ENCODE data around the gene MXD3. TPM values are rescaled to one million over a fixed set of nuclear protein-coding genes. Genes with fewer than 3 reads are reported as not detected.

The MXD3 gene
- total RNA-seq, 4 donors from 2014 or later, result 0.90 to 7.8 (median 3.5) TPM

- in situ Hi-C loops (cut with MboI; ENCODE audit: low sequenced_read_pairs in 4 of 4) (no loop called here), intact Hi-C loops (cut with DNase I; ENCODE audit: low total_unique reads) (no loop called here)
- no peak for DNase-seq
- ATAC-seq, result peak in 1 of 2 donors; percentile 65
- Histone ChIP-seq H3K27me3 (no peaks in the 10 kb centered on the region), H3K9me3 (no peaks in the 10 kb centered on the region), H3K4me3 (no peak overlapping the region), H3K36me3 (no peaks in the 10 kb centered on the region), H3K27ac (no peak overlapping the region), H3K4me1 (no peaks in the 10 kb centered on the region)
- no peak for TF ChIP-seq POLR2A (IDR thresholded peaks at IDR 0.05)
- TF ChIP-seq CTCF (IDR thresholded peaks at IDR 0.05 in 4 of 5, conservative IDR thresholded peaks at IDR 0.05 in 1 of 5), result no peak
Observed at GRCh38 chr5:177319913-177320588, 8.4 kb upstream of the MXD3 start.

GRCh38 chr5:177317959-177318377 lies 6.3 kb upstream of the MXD3 start:
- TF ChIP-seq CTCF (IDR thresholded peaks at IDR 0.05 in 4 of 5, conservative IDR thresholded peaks at IDR 0.05 in 1 of 5) (peak; percentile 55 to 87 (median 76)), POLR2A (IDR thresholded peaks at IDR 0.05) (no peak)
- intact Hi-C loops (cut with DNase I; ENCODE audit: low total_unique reads) (no loop called here), in situ Hi-C loops (cut with MboI; ENCODE audit: low sequenced_read_pairs in 4 of 4) (no loop called here)
- no peaks in the 10 kb centered on the region for H3K36me3 ChIP-seq
- H3K4me3 ChIP-seq, result no peak overlapping the region
- ATAC-seq, result peak; percentile 55 to 61
- peak; percentile 41 to 64 for DNase-seq
- no peaks in the 10 kb centered on the region for H3K27me3 ChIP-seq
- no peaks in the 10 kb centered on the region for H3K9me3 ChIP-seq
- H3K27ac ChIP-seq, result no peak overlapping the region
- no peaks in the 10 kb centered on the region for H3K4me1 ChIP-seq

GRCh38 chr5:177316005-177316404 lies 4.3 kb upstream of the MXD3 start:
- H3K27me3 ChIP-seq, result no peaks in the 10 kb centered on the region
- H3K4me1 ChIP-seq, result peaks cover 11 to 16% of the 10 kb centered on the region in 2 donors
- TF ChIP-seq CTCF (IDR thresholded peaks at IDR 0.05 in 4 of 5, conservative IDR thresholded peaks at IDR 0.05 in 1 of 5) (no peak), POLR2A (IDR thresholded peaks at IDR 0.05) (no peak)
- no peak for DNase-seq
- no peaks in the 10 kb centered on the region for H3K9me3 ChIP-seq
- no peak overlapping the region for H3K4me3 ChIP-seq
- no peak for ATAC-seq
- H3K27ac ChIP-seq, result no peak overlapping the region
- no peaks in the 10 kb centered on the region for H3K36me3 ChIP-seq
- intact Hi-C loops (cut with DNase I; ENCODE audit: low total_unique reads) (no loop called here), in situ Hi-C loops (cut with MboI; ENCODE audit: low sequenced_read_pairs in 4 of 4) (no loop called here)

GRCh38 chr5:177315411-177315810 lies 3.7 kb upstream of the MXD3 start:
- H3K4me1 ChIP-seq, result peaks cover 15 to 18% of the 10 kb centered on the region in 2 donors
- H3K36me3 ChIP-seq, result no peaks in the 10 kb centered on the region
- TF ChIP-seq POLR2A (IDR thresholded peaks at IDR 0.05) (no peak), CTCF (IDR thresholded peaks at IDR 0.05 in 4 of 5, conservative IDR thresholded peaks at IDR 0.05 in 1 of 5) (no peak)
- in situ Hi-C loops (cut with MboI; ENCODE audit: low sequenced_read_pairs in 4 of 4), result no loop called here
- DNase-seq, result no peak
- intact Hi-C loops (cut with DNase I; ENCODE audit: low total_unique reads), result no loop called here
- no peaks in the 10 kb centered on the region for H3K27me3 ChIP-seq
- H3K4me3 ChIP-seq, result no peak overlapping the region
- H3K27ac ChIP-seq, result no peak overlapping the region
- H3K9me3 ChIP-seq, result no peaks in the 10 kb centered on the region
- ATAC-seq, result no peak

Measured in gastrocnemius medialis (tissue), 4 donors.